Keratinocyte (primary cell): ENCODE data around the gene MACF1. TPM values are rescaled to one million over a fixed set of nuclear protein-coding genes. Genes with fewer than 3 reads are reported as not detected.

ENCODE experiments used
- DNase-seq: peaks from one replicate; pipeline ENCODE4 v3.0.0-alpha.2; 2011; ENCODE audit warnings: low read depth, missing footprints, low spot score
- FAIRE-seq: peaks from 2 replicates; lab custom pipeline; 2011; peaks lifted over from hg19 to GRCh38; lab: Jason Lieb, UNC
- H2AFZ ChIP-seq: 2 replicates; pipeline ENCODE4 v1.6.0; 2012; ENCODE audit warnings: low read length, control low read depth, inconsistent platforms; ENCODE audit not compliant: control insufficient read depth
- H3K27ac ChIP-seq: 2 replicates; pipeline ENCODE4 v1.5.1; 2011; ENCODE audit warnings: low read length; ENCODE audit not compliant: control insufficient read depth, insufficient read depth
- H3K27me3 ChIP-seq: 3 replicates; pipeline ENCODE4 v1.6.0; 2011; ENCODE audit warnings: low read length; ENCODE audit not compliant: control insufficient read depth, insufficient read depth; ENCODE audit errors: extremely low read depth
- H3K36me3 ChIP-seq, 2 experiments: 2 replicates in 1 of 2; 3 replicates in 1 of 2; pipeline ENCODE4 v1.5.1; 2011; ENCODE audit warnings: low read length in 2 of 2, mild to moderate bottlenecking in 1 of 2; ENCODE audit not compliant: control insufficient read depth in 2 of 2, insufficient read depth in 2 of 2; ENCODE audit errors: extremely low read depth in 1 of 2
- H3K4me1 ChIP-seq: 3 replicates; pipeline ENCODE4 v1.5.1; 2011; ENCODE audit warnings: low read length; ENCODE audit not compliant: control insufficient read depth, insufficient read depth; ENCODE audit errors: extremely low read depth
- H3K4me2 ChIP-seq: 3 replicates; pipeline ENCODE4 v1.6.0; 2011; ENCODE audit warnings: low read depth, low read length; ENCODE audit not compliant: control insufficient read depth, insufficient read depth; ENCODE audit errors: extremely low read depth
- H3K4me3 ChIP-seq, 3 experiments: fragments of 200-600 bp in 1 of 3; sonication (generic) in 1 of 3; 2 replicates in 2 of 3; 3 replicates in 1 of 3; pipeline ENCODE4 v1.5.1; 2011 to 2016; ENCODE audit warnings: low read length in 3 of 3, mild to moderate bottlenecking in 3 of 3, control low read depth in 2 of 3, inconsistent platforms in 1 of 3, low read depth in 1 of 3, mixed read lengths in 1 of 3, mixed run types in 1 of 3, moderate library complexity in 1 of 3; ENCODE audit not compliant: control insufficient read depth in 2 of 3, insufficient read depth in 2 of 3; ENCODE audit errors: extremely low read depth in 1 of 3
- H3K79me2 ChIP-seq: 2 replicates; pipeline ENCODE4 v1.6.0; 2012; ENCODE audit warnings: low read length; ENCODE audit not compliant: control insufficient read depth, insufficient read depth
- H3K9ac ChIP-seq: 3 replicates; pipeline ENCODE4 v1.6.0; 2011; ENCODE audit warnings: low read length; ENCODE audit not compliant: control insufficient read depth, insufficient read depth; ENCODE audit errors: extremely low read depth
- H3K9me1 ChIP-seq: 3 replicates; pipeline ENCODE4 v1.6.0; 2011; ENCODE audit warnings: low read length; ENCODE audit not compliant: control insufficient read depth, insufficient read depth; ENCODE audit errors: extremely low read depth
- H3K9me3 ChIP-seq: 2 replicates; pipeline ENCODE4 v1.5.1; 2012; ENCODE audit warnings: low read depth, low read length; ENCODE audit not compliant: control insufficient read depth
- H4K20me1 ChIP-seq: 3 replicates; pipeline ENCODE4 v1.6.0; 2011; ENCODE audit warnings: low read length; ENCODE audit not compliant: control insufficient read depth, insufficient read depth; ENCODE audit errors: extremely low read depth
- EZH2 ChIP-seq: IDR thresholded peaks from one replicate; pipeline ENCODE4 v1.6.1; 2012; ENCODE audit warnings: inconsistent platforms, mild to moderate bottlenecking, low read length, moderate library complexity
- dilution Hi-C: fragments of 300-500 bp; cut with MboI; formaldehyde crosslinking; loops from one replicate; pipeline ENCODE4 v1.7.0; 2020; ENCODE audit warnings: low sequenced_read_pairs; ENCODE audit not compliant: extremely low pct_ligation_motif_present
- polyA plus RNA-seq, 5 experiments: library from polyadenylated mRNA; depleted of rRNA in 3 of 5; stranded (reverse) in 3 of 5; stranded (forward) in 1 of 5; unstranded in 1 of 5; fragments of >200 nt; gene quantifications; 1 replicate in 1 of 5; 2 replicates in 3 of 5; 3 replicates in 1 of 5; pipeline versions ENCODE4 v1.2.1 to v1.2.3, GENCODE V29; 2011 to 2012; ENCODE audit warnings: missing spikeins in 2 of 5, low read depth in 1 of 5, low replicate concordance in 1 of 5
- TF ChIP-seq, protein P1 (sequence below), 3 experiments: IDR thresholded peaks in 1 of 3; conservative IDR thresholded peaks in 1 of 3; optimal IDR thresholded peaks in 1 of 3; 2 replicates in 2 of 3; 3 replicates in 1 of 3; pipeline versions ENCODE3 to v1.5.1; 2011; ENCODE audit warnings: low read length in 3 of 3, mild to moderate bottlenecking in 3 of 3, moderate library complexity in 2 of 3, control low read depth in 1 of 3, inconsistent platforms in 1 of 3; ENCODE audit not compliant: insufficient read depth in 2 of 3; ENCODE audit errors: extremely low read depth in 1 of 3

The MACF1 gene
- polyA plus RNA-seq, 1 donor (not counting 4 experiments of a cell fraction or from before 2014, with no cell fraction given), result 111 TPM

DNA sequence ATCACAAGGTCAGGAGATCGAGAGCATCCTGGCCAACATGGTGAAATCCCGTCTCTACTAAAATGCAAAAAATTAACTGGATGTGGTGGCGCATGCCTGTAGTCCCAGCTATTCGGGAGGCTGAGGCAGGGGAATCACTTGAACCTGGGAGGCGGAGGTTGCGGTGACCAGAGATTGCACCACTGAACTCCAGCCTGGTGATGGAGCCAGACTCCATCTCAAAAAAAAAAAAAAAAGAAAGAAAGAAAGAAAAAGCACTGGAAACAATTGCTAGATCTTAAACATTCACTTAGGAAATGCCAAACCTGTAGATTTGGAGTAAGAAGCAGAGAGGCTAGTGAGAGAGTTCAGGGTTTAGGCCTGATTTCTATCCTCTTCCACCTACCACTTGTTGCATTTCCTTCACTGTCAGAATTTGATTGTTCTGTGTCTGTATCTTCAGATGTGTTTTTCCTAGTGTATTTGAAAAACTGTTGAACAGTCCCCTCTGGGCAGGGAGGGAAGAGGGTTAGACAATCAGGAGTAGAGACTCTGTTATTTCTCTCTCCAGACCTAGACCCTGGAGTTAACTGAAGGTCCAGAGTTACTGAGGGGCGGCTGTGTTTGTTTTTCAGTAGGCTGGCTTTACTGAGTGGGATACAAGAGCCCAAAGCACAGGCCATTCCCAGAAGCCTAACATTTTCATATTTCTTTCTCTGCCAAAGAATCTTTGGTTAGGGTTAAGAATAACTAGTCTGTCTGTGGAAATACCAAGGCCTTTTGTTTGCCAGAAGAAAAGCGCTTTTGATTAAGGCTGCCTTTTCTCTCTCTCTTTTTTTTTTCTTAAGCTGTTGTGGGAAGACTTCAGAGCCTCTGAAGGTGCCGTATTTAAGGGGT is 31.1 kb upstream of the MACF1 start:
- H3K4me3 ChIP-seq, result no peak overlapping the region
- no peaks in the 10 kb centered on the region for H3K36me3 ChIP-seq
- peaks cover 56% of the 10 kb centered on the region for H3K4me1 ChIP-seq
- H3K9ac ChIP-seq, result peak overlapping the region; percentile 38
- no peak overlapping the region for H3K4me2 ChIP-seq
- H3K9me1 ChIP-seq, result peaks cover 3% of the 10 kb centered on the region
- DNase-seq, result no peak
- peaks cover 91% of the 10 kb centered on the region for H3K79me2 ChIP-seq
- TF ChIP-seq, protein P1, sequence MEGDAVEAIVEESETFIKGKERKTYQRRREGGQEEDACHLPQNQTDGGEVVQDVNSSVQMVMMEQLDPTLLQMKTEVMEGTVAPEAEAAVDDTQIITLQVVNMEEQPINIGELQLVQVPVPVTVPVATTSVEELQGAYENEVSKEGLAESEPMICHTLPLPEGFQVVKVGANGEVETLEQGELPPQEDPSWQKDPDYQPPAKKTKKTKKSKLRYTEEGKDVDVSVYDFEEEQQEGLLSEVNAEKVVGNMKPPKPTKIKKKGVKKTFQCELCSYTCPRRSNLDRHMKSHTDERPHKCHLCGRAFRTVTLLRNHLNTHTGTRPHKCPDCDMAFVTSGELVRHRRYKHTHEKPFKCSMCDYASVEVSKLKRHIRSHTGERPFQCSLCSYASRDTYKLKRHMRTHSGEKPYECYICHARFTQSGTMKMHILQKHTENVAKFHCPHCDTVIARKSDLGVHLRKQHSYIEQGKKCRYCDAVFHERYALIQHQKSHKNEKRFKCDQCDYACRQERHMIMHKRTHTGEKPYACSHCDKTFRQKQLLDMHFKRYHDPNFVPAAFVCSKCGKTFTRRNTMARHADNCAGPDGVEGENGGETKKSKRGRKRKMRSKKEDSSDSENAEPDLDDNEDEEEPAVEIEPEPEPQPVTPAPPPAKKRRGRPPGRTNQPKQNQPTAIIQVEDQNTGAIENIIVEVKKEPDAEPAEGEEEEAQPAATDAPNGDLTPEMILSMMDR (optimal IDR thresholded peaks at IDR 0.05 in 1 of 3, IDR thresholded peaks at IDR 0.05 in 1 of 3, conservative IDR thresholded peaks at IDR 0.05 in 1 of 3; ENCODE audit: extremely low read depth in 1 of 3, insufficient read depth in 2 of 3, low read length in 3 of 3), result no peak
- TF ChIP-seq EZH2, result no peak
- H3K27me3 ChIP-seq, result no peaks in the 10 kb centered on the region
- H3K27ac ChIP-seq, result peak overlapping the region; percentile 48
- H3K9me3 ChIP-seq, result no peaks in the 10 kb centered on the region
- FAIRE-seq, result no peak
- H2AFZ ChIP-seq, result no peak overlapping the region
- dilution Hi-C loops, result no loop called here
- H4K20me1 ChIP-seq, result peaks cover 2% of the 10 kb centered on the region

DNA sequence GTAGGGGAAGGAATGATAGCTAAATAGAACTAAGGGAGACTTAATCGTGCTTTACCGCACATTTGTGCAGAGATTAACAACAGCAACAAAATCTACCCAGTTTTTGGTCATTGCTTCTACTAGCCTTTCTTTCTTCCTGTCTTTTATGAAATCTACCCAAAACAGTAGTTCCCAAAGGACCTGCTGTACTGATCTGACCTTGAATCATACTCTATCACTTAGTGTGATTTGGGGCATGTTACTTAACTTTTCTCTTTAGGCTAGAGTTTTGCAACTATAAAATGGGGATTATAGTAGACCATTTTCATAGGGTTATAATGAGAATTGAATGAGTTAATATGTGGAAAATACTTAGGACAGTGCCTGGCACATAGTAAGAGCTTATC is 30.5 kb upstream of the MACF1 start:
- Histone ChIP-seq H3K36me3 (no peaks in the 10 kb centered on the region), H3K9me1 (peaks cover 3% of the 10 kb centered on the region), H3K4me1 (peaks cover 62% of the 10 kb centered on the region), H3K4me3 (no peak overlapping the region), H3K79me2 (peaks cover 86% of the 10 kb centered on the region), H3K9me3 (no peaks in the 10 kb centered on the region), H3K27ac (no peak overlapping the region), H3K4me2 (no peak overlapping the region), H2AFZ (no peak overlapping the region), H4K20me1 (peaks cover 2% of the 10 kb centered on the region), H3K27me3 (no peaks in the 10 kb centered on the region), H3K9ac (no peak overlapping the region)
- TF ChIP-seq, protein P1 (optimal IDR thresholded peaks at IDR 0.05 in 1 of 3, IDR thresholded peaks at IDR 0.05 in 1 of 3, conservative IDR thresholded peaks at IDR 0.05 in 1 of 3; ENCODE audit: extremely low read depth in 1 of 3, insufficient read depth in 2 of 3, low read length in 3 of 3), result no peak
- TF ChIP-seq EZH2, result no peak
- dilution Hi-C loops, result no loop called here
- DNase-seq, result no peak
- peak; percentile 68 for FAIRE-seq
